OCI-LY1 (cell line): ENCODE measurements around the gene PRKAR2A.

Experiments
- H2AFZ ChIP-seq: fragments of 200-600 bp; sonication (generic), shearing (Covaris generic); 2 replicates; pipeline ENCODE4 v1.6.0; 2014; ENCODE audit warnings: antibody characterized with exemption, mild to moderate bottlenecking, low read length
- H3F3A ChIP-seq: fragments of 200-600 bp; sonication (generic), shearing (Covaris generic); 2 replicates; pipeline ENCODE4 v1.6.0; 2014; ENCODE audit warnings: mild to moderate bottlenecking, antibody characterized with exemption, low read length, moderate library complexity; ENCODE audit not compliant: insufficient read depth
- H3K27ac ChIP-seq: fragments of 200-600 bp; sonication (generic); 2 replicates; pipeline ENCODE4 v1.5.1; 2014; ENCODE audit warnings: low read length, mixed run types, mild to moderate bottlenecking, low read depth; ENCODE audit not compliant: poor library complexity, severe bottlenecking
- H3K27me3 ChIP-seq: fragments of 200-600 bp; sonication (generic); 2 replicates; pipeline ENCODE4 v1.6.0; 2014; ENCODE audit warnings: antibody characterized with exemption, mild to moderate bottlenecking, low read length, moderate library complexity; ENCODE audit not compliant: insufficient read depth
- H3K36me3 ChIP-seq: fragments of 200-600 bp; sonication (generic); 2 replicates; pipeline ENCODE4 v1.6.1; 2014; ENCODE audit warnings: mild to moderate bottlenecking, antibody characterized with exemption, low read length, moderate library complexity, mixed read lengths; ENCODE audit not compliant: insufficient read depth
- H3K4me1 ChIP-seq: fragments of 200-600 bp; sonication (generic); 2 replicates; pipeline ENCODE4 v1.5.1; 2014; ENCODE audit warnings: mild to moderate bottlenecking, low read length, moderate library complexity; ENCODE audit not compliant: insufficient read depth, severe bottlenecking
- H3K4me2 ChIP-seq: fragments of 200-600 bp; sonication (generic), shearing (Covaris generic); 2 replicates; pipeline ENCODE4 v1.6.1; 2014; ENCODE audit warnings: low read length
- H3K4me3 ChIP-seq: fragments of 200-600 bp; sonication (generic); 2 replicates; pipeline ENCODE4 v1.5.1; 2014; ENCODE audit warnings: low read length, low read depth, mild to moderate bottlenecking, mixed read lengths; ENCODE audit not compliant: poor library complexity, severe bottlenecking
- H3K79me2 ChIP-seq: fragments of 200-600 bp; shearing (Covaris generic); 2 replicates; pipeline ENCODE4 v1.6.1; 2016; ENCODE audit warnings: mixed run types, low read length, mixed read lengths; ENCODE audit not compliant: insufficient read depth
- H3K9ac ChIP-seq: fragments of 200-600 bp; sonication (generic), shearing (Covaris generic); 2 replicates; pipeline ENCODE4 v1.6.1; 2014; ENCODE audit warnings: mild to moderate bottlenecking, low read length, mixed read lengths
- H3K9me2 ChIP-seq: fragments of 200-600 bp; sonication (generic), shearing (Covaris generic); 2 replicates; pipeline ENCODE4 v1.6.1; 2014; ENCODE audit warnings: low read depth, mild to moderate bottlenecking, low read length, mixed read lengths
- H3K9me3 ChIP-seq: fragments of 200-600 bp; shearing (Covaris generic); 2 replicates; pipeline ENCODE4 v1.6.1; 2014; ENCODE audit warnings: low read length, mixed read lengths
- H4K20me1 ChIP-seq: fragments of 200-600 bp; sonication (generic), shearing (Covaris generic); 2 replicates; pipeline ENCODE4 v1.6.0; 2016; ENCODE audit warnings: mild to moderate bottlenecking, low read length; ENCODE audit not compliant: insufficient read depth
- CTCF ChIP-seq: fragments of 200-600 bp; sonication (generic), shearing (Covaris generic); IDR thresholded peaks from 2 replicates; pipeline ENCODE4 v1.5.1; 2017; ENCODE audit warnings: mild to moderate bottlenecking, antibody characterized with exemption, low read length, moderate library complexity, mixed read lengths
- EZH2 ChIP-seq: fragments of 200-600 bp; sonication (generic), shearing (Covaris generic); IDR thresholded peaks from 2 replicates; pipeline ENCODE4 v1.8.0; 2017; ENCODE audit warnings: borderline replicate concordance, mixed run types, mild to moderate bottlenecking, antibody characterized with exemption, low read length, moderate library complexity, mixed read lengths

PRKAR2A gene

GRCh38 chr3:48756640-48757039, 91.0 kb downstream of the PRKAR2A start:
- Histone ChIP-seq H3K36me3 (peaks cover 16% of the 10 kb centered on the region; the same call in 1 of the 2 replicates), H3K27ac (no peak overlapping the region), H2AFZ (no peak overlapping the region), H4K20me1 (no peaks in the 10 kb centered on the region), H3K79me2 (no peaks in the 10 kb centered on the region), H3F3A (no peaks in the 10 kb centered on the region), H3K9me3 (no peaks in the 10 kb centered on the region), H3K27me3 (no peaks in the 10 kb centered on the region), H3K9me2 (no peaks in the 10 kb centered on the region), H3K4me2 (no peak overlapping the region), H3K4me1 (no peaks in the 10 kb centered on the region), H3K4me3 (no peak overlapping the region), H3K9ac (no peak overlapping the region)
- TF ChIP-seq EZH2 (no peak), CTCF (no peak)

GRCh38 chr3:48750856-48751255, 96.8 kb downstream of the PRKAR2A start:
- no peaks in the 10 kb centered on the region for H3K79me2 ChIP-seq
- H3F3A ChIP-seq, result no peaks in the 10 kb centered on the region
- no peak overlapping the region for H3K27ac ChIP-seq

DNA sequence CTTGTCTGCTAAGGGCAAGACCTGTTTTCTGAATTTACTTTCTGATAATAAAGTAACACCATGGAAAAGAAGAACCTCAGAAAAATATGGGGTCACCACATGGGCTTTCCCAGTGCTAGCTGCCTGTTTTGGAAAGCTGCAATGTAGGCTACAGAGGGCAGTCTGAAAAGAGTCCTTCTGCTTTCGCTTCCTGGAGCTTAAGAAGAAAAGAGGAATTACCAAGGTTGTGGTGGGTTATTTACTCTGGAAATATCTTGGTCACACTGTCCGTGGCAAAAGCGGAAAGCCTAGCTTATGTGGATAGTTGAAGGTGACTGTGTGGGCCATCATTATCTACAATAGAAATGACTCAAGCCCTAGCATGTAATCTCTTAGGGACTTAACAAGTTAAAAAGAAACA, 98.9 kb downstream of the PRKAR2A start:
- Histone ChIP-seq H2AFZ (no peak overlapping the region), H3K4me2 (no peak overlapping the region), H3K36me3 (peaks cover 29% of the 10 kb centered on the region), H3K4me1 (peaks cover 6% of the 10 kb centered on the region), H3K9ac (no peak overlapping the region), H4K20me1 (no peaks in the 10 kb centered on the region), H3K27ac (no peak overlapping the region), H3F3A (no peaks in the 10 kb centered on the region), H3K27me3 (no peaks in the 10 kb centered on the region), H3K9me3 (no peaks in the 10 kb centered on the region), H3K9me2 (no peaks in the 10 kb centered on the region), H3K4me3 (no peak overlapping the region), H3K79me2 (no peaks in the 10 kb centered on the region)
- no peak for TF ChIP-seq CTCF
- no peak for TF ChIP-seq EZH2

More at GRCh38 chr3:48750856-48751255, 96.8 kb downstream of the PRKAR2A start:
- Histone ChIP-seq H3K4me1 (no peaks in the 10 kb centered on the region), H3K9me2 (no peaks in the 10 kb centered on the region), H3K36me3 (peaks cover 22% of the 10 kb centered on the region; the same call in 1 of the 2 replicates), H4K20me1 (no peaks in the 10 kb centered on the region), H3K27me3 (no peaks in the 10 kb centered on the region), H3K4me3 (no peak overlapping the region), H3K9me3 (no peaks in the 10 kb centered on the region), H3K9ac (no peak overlapping the region), H2AFZ (no peak overlapping the region), H3K4me2 (no peak overlapping the region)
- TF ChIP-seq EZH2 (no peak), CTCF (no peak)
